Stomach (tissue), 9 donors: Measurements from ENCODE around the gene ATG2B. TPM values are rescaled to one million over a fixed set of nuclear protein-coding genes. Genes with fewer than 3 reads are reported as not detected.
A peak's percentile ranks its signal among the peaks of the same experiment; 100 is the strongest.

ENCODE experiments used
- DNase-seq, 2 donors: peaks; one replicate each; pipeline versions ENCODE4 v3.0.0 to v3.0.0-alpha.2; 2013 to 2019
- H3K27ac ChIP-seq, 5 donors: fragments of 200-600 bp in 4 of 5; sonication (generic) in 4 of 5; one replicate each; pipeline ENCODE4 v1.5.1; 2013 to 2019; ENCODE audit warnings: mild to moderate bottlenecking in 1 of 5, moderate library complexity in 1 of 5
- H3K27me3 ChIP-seq, 3 donors: fragments of 200-600 bp; sonication (generic); one replicate each; pipeline ENCODE4 v1.5.1; 2017 to 2019; ENCODE audit warnings: mixed run types in 1 of 3
- H3K36me3 ChIP-seq, 4 donors: fragments of 200-600 bp; sonication (generic); 1 replicate in 3 of 4; 2 replicates in 1 of 4; pipeline ENCODE4 v1.5.1; 2016 to 2019
- H3K4me1 ChIP-seq, 4 donors: fragments of 200-600 bp; sonication (generic); one replicate each; pipeline ENCODE4 v1.5.1; 2016 to 2019
- H3K4me3 ChIP-seq, 4 donors: fragments of 200-600 bp; sonication (generic) in 3 of 4; one replicate each; pipeline ENCODE4 v1.5.1; 2016 to 2019; ENCODE audit warnings: mild to moderate bottlenecking in 1 of 4
- H3K9me3 ChIP-seq, 4 donors: fragments of 200-600 bp; sonication (generic); one replicate each; pipeline ENCODE4 v1.5.1; 2016 to 2019
- CTCF ChIP-seq, 7 experiments: fragments of 450-650 bp in 4 of 7; fragments of 200-600 bp in 3 of 7; sonication (generic) in 3 of 7; IDR thresholded peaks; one replicate each; pipeline ENCODE4 v1.5.1; 2016 to 2019; ENCODE audit warnings: antibody characterized with exemption in 7 of 7, control low read depth in 2 of 7, mild to moderate bottlenecking in 1 of 7
- EP300 ChIP-seq: sonication (generic); formaldehyde crosslinking; IDR thresholded peaks from one replicate; pipeline ENCODE4 v1.6.1; 2017; ENCODE audit warnings: antibody characterized with exemption
- POLR2A ChIP-seq, 4 donors: fragments of 450-650 bp; IDR thresholded peaks; one replicate each; pipeline ENCODE4 v1.6.1; 2016; ENCODE audit warnings: antibody characterized with exemption in 4 of 4, control low read depth in 2 of 4, mild to moderate bottlenecking in 1 of 4, moderate library complexity in 1 of 4
- POLR2AphosphoS5 ChIP-seq, 3 donors: sonication (generic); formaldehyde crosslinking; IDR thresholded peaks; one replicate each; pipeline ENCODE4 v1.6.1; 2016; ENCODE audit warnings: antibody characterized with exemption in 3 of 3
- WGBS, 5 donors: extraction: QIAGEN DNeasy Blood & Tissue Kit in 3 of 5; methylation state at CpG; one replicate each; pipeline versions ENCODE4 v1.1.5 to v1.1.7; 2013 to 2018; 5-methylcytosine and 5-hydroxymethylcytosine counted together
- intact Hi-C: fragments of 100-400 bp; cut with DNase I; formaldehyde crosslinking; loops from one replicate; pipeline ENCODE4 v1.15.1; 2023; ENCODE audit warnings: low total_unique reads
- polyA plus RNA-seq, 3 donors: library from polyadenylated mRNA; stranded (reverse); fragments of 200-250 nt; gene quantifications; one replicate each; pipeline ENCODE4 v1.2.3, GENCODE V29; 2013
- total RNA-seq, 5 donors: library from RNA; depleted of rRNA; stranded (reverse); fragments of >200 nt; gene quantifications; one replicate each; pipeline versions ENCODE4 v1.1.0 to v1.2.3, GENCODE V29; 2014 to 2016
- donor health status: healthy with polysubstance abuse.
- donor health status: Bipolar disorder and iron deficiency.
- donor health status: healthy.

Gene ATG2B
- total and polyA plus RNA-seq, 8 donors = 1.9 to 59.7 (median 21.9) TPM

- intact Hi-C loops = no loop called here
- peaks cover 21 to 66% (median 54%) of the 10 kb centered on the region in 4 donors for H3K36me3 ChIP-seq
- H3K4me3 ChIP-seq = no peak overlapping the region
- no peak for TF ChIP-seq POLR2AphosphoS5 (IDR thresholded peaks at IDR 0.05)
- no peak for TF ChIP-seq POLR2A (IDR thresholded peaks at IDR 0.05)
- TF ChIP-seq CTCF (IDR thresholded peaks at IDR 0.05) = no peak
- no peak for TF ChIP-seq EP300
- H3K27me3 ChIP-seq = no peaks in the 10 kb centered on the region
- DNase-seq = no peak
- H3K27ac ChIP-seq = no peak overlapping the region
- 63 to 95% (median 77%) methylated on average over 3 of the region's 3 CpGs for WGBS, 5 donors
- peaks cover 0 to 2% (median under 1%) of the 10 kb centered on the region in 4 donors for H3K4me1 ChIP-seq
- no peaks in the 10 kb centered on the region for H3K9me3 ChIP-seq
These were observed 63.7 kb downstream of the ATG2B start for GRCh38 chr14:96299441-96299840.

- Histone ChIP-seq H3K27ac (no peak overlapping the region), H3K27me3 (no peaks in the 10 kb centered on the region), H3K36me3 (peaks cover 18 to 59% (median 47%) of the 10 kb centered on the region in 4 donors), H3K9me3 (no peaks in the 10 kb centered on the region), H3K4me1 (peaks cover 0 to 14% (median 4%) of the 10 kb centered on the region in 4 donors), H3K4me3 (no peak overlapping the region)
- intact Hi-C loops = no loop called here
- WGBS, 5 donors = 82 to 94% (median 89%) methylated on average over 4 of the region's 4 CpGs
- TF ChIP-seq CTCF (IDR thresholded peaks at IDR 0.05) (no peak), POLR2AphosphoS5 (IDR thresholded peaks at IDR 0.05) (no peak), EP300 (no peak), POLR2A (IDR thresholded peaks at IDR 0.05) (no peak)
- DNase-seq = no peak
These were observed 65.1 kb downstream of the ATG2B start for GRCh38 chr14:96297997-96298515.

- DNase-seq = peak in 1 of 2 donors; percentile 25
- WGBS, 5 donors = 92 to 97% (median 97%) methylated on average over 2 of the region's 2 CpGs
- TF ChIP-seq CTCF (IDR thresholded peaks at IDR 0.05) = peak in 3 of 7 experiments; percentile 22 to 64 (median 49)
- no peak for TF ChIP-seq POLR2AphosphoS5 (IDR thresholded peaks at IDR 0.05)
- H3K4me1 ChIP-seq = peaks cover 0 to 15% (median 4%) of the 10 kb centered on the region in 4 donors
- intact Hi-C loops = no loop called here
- H3K27me3 ChIP-seq = no peaks in the 10 kb centered on the region
- no peak overlapping the region for H3K4me3 ChIP-seq
- peaks cover 11 to 55% (median 38%) of the 10 kb centered on the region in 4 donors for H3K36me3 ChIP-seq
- no peaks in the 10 kb centered on the region for H3K9me3 ChIP-seq
- H3K27ac ChIP-seq = no peak overlapping the region
These were observed 66.1 kb downstream of the ATG2B start for GRCh38 chr14:96297000-96297399.

GRCh38 chr14:96294246-96294645 lies 68.9 kb downstream of the ATG2B start:
- Histone ChIP-seq H3K27me3 (no peaks in the 10 kb centered on the region), H3K4me1 (peaks cover 0 to 15% (median 4%) of the 10 kb centered on the region in 4 donors), H3K9me3 (no peaks in the 10 kb centered on the region), H3K36me3 (peaks cover 16 to 52% (median 40%) of the 10 kb centered on the region in 4 donors), H3K27ac (no peak overlapping the region), H3K4me3 (no peak overlapping the region)
- DNase-seq = no peak
- intact Hi-C loops = loop anchor here (5.0 kb wide), 1 partner anchor 133 kb away; no protein-coding TSS in a partner anchor
- no peak for TF ChIP-seq POLR2A (IDR thresholded peaks at IDR 0.05)
- TF ChIP-seq EP300 = no peak
- no peak for TF ChIP-seq POLR2AphosphoS5 (IDR thresholded peaks at IDR 0.05)
- 54 to 76% (median 65%) methylated on average over 7 of the region's 7 CpGs for WGBS, 5 donors

GRCh38 chr14:96287856-96288255 lies 75.3 kb downstream of the ATG2B start:
- no peaks in the 10 kb centered on the region for H3K27me3 ChIP-seq
- peaks cover 0 to 13% (median 5%) of the 10 kb centered on the region in 4 donors for H3K4me1 ChIP-seq
- H3K36me3 ChIP-seq = peaks cover 19 to 83% (median 70%) of the 10 kb centered on the region in 4 donors
- DNase-seq = no peak
- H3K27ac ChIP-seq = no peak overlapping the region
- TF ChIP-seq CTCF (IDR thresholded peaks at IDR 0.05) (no peak), POLR2A (IDR thresholded peaks at IDR 0.05) (no peak), EP300 (no peak), POLR2AphosphoS5 (IDR thresholded peaks at IDR 0.05) (no peak)
- intact Hi-C loops = no loop called here
- 79 to 94% (median 87%) methylated on average over 1 of the region's 1 CpG for WGBS, 5 donors
- H3K4me3 ChIP-seq = no peak overlapping the region
- H3K9me3 ChIP-seq = no peaks in the 10 kb centered on the region
